Jurkat, Clone E6-1 (cell line): ENCODE data around the gene CDH4.

Experiments used
- DNase-seq: peaks from one replicate; pipeline ENCODE4 v3.0.0-alpha.2; 2011; ENCODE audit warnings: low read depth, low spot score
- H3K4me3 ChIP-seq: 2 replicates; pipeline ENCODE4 v1.5.1; 2011; ENCODE audit warnings: mild to moderate bottlenecking, low read length, control low read depth, moderate library complexity

CDH4 gene

DNA sequence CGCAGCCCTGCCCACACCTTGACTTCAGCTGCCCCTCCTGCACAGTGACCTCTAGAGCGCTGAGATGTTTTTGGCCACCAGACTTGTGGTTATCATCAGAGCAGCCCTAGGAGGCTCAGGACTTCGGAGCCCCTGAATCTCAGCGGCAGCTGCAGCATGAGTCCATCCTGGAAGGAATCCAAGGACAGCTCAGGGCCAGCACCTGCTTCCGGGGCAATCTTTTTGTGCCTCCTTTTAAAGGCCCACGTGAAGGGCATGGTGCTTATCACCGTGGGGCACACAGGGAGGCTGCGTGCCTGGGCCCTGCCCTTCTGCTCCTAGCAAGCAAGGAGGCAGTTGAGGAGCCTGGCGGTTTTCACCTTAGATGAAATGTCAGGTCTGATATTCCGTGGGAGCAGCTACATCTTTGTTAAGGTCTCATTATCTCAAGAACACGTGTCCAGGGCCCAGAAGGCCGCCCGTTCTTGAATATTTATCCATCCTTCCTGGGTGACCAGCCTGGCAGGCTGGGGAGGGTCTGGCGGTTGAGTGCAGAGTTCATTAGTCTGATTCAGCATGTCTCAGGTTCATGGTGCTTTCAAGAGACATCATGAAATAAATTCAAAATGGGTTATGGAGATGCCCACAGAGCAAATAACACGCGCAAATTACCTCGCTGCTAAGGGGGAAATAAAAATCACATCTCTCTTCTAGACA, 421.2 kb downstream of the CDH4 start:
- DNase-seq = no peak
- H3K4me3 ChIP-seq = no peak overlapping the region

DNA sequence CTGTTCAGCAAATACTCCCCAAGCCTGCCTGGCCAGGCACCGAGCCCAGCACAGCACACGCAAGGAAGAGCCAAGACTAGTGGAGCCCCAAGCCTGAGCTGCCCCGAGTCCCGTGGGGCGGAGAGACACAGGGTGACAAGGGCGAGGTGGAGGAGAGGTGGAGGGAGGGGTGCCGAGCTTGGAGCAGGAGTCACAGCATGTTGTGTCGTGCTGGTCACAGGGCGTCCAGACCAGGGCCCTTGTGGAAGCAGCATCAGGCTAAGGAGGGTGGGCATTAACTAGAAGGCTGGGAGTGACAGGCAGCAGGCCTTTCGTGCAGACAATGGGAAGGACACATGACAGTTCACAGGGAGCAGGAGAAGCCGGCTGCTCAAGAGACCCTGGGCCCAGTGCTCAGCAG, 422.1 kb downstream of the CDH4 start:
- no peak for DNase-seq
- no peak overlapping the region for H3K4me3 ChIP-seq

DNA sequence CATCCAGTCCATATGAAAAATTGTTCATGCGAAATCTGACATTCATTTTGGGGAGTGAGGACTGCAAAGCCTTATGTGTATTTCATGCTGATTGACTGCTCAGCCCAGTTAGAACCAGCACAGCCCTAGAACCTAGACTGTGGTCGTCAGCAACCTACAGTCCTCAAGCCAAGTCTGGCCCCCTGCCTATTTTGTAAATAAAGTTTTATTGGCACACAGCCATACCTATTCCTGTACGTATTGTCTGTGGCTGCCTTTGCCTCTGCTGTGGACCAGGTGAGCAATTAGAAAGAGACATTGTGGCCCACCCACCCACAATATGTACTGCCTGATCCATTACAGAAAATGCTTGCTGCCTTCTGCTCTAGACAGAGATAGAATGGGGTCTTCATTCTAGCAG, 422.6 kb downstream of the CDH4 start:
- no peak overlapping the region for H3K4me3 ChIP-seq
- DNase-seq = no peak

DNA sequence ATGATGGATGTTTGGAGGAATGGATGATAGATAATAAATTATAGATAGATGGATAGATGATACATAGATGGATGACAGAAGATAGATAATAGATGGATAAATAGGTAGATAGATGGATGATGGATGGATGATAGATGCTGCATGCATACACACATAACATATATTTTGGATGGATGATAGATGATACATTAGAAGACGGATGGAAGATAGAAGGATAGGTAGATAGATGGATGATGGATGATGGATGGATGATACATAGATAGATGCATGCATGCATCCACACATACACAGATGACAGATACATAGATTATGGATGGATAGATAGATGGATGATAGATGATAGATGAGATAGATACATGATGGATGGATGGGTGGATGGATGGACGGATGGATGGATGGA, 425.9 kb downstream of the CDH4 start:
- no peak overlapping the region for H3K4me3 ChIP-seq
- no peak for DNase-seq

GRCh38 chr20:61678437-61678836, 426.4 kb downstream of the CDH4 start:
- no peak for DNase-seq
- no peak overlapping the region for H3K4me3 ChIP-seq

DNA sequence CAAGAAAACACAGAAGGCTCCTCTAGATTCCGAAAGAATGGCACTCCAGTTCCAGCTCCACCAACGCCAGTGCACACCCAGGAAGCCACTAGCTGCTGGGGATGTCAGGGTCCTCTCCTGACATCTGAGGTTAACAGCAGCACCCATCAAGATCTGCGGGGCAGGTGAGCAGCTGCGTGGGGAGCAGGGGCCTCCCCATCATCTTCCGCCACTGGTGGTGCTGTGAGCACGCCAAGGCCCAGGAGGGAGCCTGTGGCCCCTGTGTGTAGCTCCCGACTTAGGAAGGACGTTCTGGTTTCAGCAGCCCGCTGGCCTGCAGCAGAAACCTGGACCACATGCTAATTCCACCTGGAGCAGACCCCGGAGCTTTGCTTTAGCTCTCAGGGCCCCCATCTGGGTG, 427.4 kb downstream of the CDH4 start:
- no peak for DNase-seq
- no peak overlapping the region for H3K4me3 ChIP-seq

- H3K4me3 ChIP-seq = no peak overlapping the region
- no peak for DNase-seq
Observed at GRCh38 chr20:61680096-61680495, 428.0 kb downstream of the CDH4 start.

DNA sequence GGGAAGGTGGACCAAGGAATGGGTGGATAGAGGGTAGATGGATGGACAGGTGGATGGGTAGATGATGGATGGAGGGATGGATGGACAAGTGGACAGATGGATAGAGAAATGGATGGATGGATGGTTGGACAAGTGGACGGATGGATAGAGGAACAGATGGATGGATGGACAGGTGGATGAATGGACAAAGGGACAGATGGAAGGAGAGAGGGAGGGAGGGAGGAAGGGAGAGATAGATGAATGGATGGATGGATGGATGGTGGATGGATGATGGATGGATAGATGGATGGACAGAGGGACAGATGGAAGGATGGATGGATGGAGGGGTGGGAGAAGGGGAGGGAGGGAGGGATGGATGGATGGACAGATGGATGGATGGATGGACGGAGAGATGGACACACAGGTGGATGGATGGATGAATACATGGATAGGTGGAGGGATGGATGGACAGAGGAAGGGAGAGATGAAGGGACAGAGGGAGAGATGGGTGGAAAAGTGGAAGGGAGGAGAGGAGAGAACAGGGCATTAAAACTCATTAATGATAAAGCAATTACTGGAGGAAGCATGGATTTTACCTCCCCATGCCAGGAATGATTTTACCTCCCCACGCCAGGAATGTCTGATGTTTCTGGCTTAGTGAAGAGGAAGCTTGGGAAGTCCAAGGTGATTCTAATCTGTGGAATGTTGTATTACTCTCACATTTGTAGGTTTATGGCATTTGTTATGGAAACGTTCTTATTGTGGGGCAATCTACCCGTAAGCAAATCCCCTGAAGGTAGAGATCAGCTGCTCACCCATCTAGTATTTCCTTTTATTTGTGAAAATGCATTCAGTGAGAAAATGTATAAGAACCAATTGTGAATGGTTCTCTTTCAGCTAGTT, 430.3 kb downstream of the CDH4 start:
- no peak overlapping the region for H3K4me3 ChIP-seq
- no peak for DNase-seq

- H3K4me3 ChIP-seq = no peak overlapping the region
- no peak for DNase-seq
Observed at GRCh38 chr20:61682996-61683681, 431.1 kb downstream of the CDH4 start.

DNA sequence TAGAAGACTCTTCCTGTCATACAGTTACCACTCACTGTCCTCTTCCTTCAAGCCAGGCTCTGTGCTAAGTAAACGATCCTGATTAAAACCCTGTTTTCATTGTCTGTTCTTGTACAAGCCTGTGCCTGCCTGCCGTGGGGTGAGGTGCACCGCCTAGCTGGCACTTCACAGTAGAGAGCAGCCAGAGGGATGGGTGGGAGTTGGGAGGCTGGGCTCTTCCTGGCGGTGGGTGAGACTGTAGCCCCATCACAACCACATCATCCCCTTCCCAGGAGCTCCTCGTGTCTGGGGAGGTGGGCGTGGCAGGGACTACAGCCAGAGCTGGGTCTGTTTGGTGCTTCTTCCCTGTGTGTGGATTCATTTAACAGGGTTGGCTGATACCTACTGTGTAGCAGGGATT, 431.7 kb downstream of the CDH4 start:
- no peak for DNase-seq
- H3K4me3 ChIP-seq = no peak overlapping the region

DNA sequence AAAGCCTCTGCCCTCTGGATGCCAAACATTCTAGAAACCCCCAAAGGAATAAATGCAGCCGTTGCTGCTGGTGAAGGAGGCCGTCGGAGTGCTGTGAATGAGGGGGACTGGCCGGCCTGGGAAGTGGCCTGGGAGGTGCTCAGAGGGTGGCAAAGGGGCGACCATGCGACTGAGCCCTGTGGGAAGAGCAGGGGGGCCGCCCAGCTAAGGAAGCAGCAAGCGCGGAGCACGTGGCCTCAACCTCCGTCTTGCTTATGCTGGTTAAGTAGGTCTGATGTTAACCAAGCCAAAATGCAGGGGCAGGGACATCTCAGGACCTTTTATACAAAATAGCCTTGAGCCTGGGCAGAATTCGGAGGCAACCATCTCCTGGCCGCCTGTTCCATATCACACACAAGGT, 432.1 kb downstream of the CDH4 start:
- H3K4me3 ChIP-seq = no peak overlapping the region
- DNase-seq = no peak

- DNase-seq = peak; percentile 5
Observed at GRCh38 chr20:61684583-61685235, 432.6 kb downstream of the CDH4 start.

DNA sequence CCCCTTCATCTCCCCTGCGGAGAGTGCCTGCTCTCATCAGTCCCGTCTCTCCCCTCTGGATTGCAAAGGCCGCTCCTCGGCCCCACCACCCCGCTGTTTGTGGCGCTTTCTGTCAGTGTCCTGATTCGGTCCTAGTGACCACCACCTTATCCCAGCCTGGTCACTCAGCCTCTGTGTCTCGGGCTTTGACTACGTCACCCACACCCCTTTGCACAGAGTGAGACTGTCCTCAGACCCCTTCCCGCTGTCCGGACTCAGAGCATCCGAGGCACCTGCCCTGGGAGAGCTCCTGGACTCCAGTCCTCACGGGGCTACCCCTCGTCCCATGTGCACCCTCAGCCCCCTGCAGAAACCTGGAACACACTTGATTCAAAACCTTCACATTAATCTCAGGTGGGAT, 433.4 kb downstream of the CDH4 start:
- no peak overlapping the region for H3K4me3 ChIP-seq

More at GRCh38 chr20:61684583-61685235, 432.6 kb downstream of the CDH4 start:
- no peak overlapping the region for H3K4me3 ChIP-seq

DNA sequence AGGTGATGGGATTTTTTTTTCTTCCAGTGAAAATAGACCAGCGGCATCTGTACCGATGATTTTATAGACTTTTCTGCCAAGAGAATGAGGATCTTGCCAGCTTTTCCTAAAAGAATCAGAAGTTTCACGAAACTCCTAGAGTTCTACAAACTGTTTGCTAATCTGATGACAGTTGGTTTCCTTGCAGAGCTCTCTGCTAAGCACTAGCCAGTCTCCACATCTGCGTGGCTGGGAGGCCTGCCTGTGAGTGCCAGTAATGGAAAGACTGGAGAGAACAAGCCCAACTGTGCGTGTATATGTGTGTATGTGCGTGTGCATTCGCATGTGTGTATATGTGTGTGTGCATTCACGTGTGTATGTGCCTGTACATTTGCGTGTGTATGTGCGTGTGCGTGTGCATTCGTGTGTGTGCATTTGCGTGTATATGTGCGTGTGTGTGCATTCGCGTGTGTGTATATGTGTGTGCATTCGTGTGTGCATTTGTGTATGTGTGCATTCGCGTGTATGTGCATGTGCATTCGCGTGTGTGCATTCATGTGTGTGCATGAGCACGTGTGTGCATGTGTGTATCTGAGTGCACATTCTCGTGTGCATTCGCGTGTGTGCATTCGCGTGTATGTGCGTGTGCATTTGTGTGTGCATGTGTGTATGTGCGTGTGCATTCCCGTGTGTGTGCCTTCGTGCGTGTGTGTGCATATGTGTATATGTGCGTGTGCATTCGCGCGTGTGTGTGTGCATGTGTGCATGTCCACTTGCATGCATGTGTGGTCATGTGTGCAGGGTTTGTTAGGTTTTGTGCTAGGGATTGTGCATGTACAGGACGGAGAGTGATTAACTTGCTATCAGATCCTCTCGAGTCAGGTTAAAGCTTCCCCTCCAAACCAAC, 434.2 kb downstream of the CDH4 start:
- no peak for DNase-seq
- no peak overlapping the region for H3K4me3 ChIP-seq

More for the DNA sequence above, 433.4 kb downstream of the CDH4 start:
- no peak for DNase-seq

DNA sequence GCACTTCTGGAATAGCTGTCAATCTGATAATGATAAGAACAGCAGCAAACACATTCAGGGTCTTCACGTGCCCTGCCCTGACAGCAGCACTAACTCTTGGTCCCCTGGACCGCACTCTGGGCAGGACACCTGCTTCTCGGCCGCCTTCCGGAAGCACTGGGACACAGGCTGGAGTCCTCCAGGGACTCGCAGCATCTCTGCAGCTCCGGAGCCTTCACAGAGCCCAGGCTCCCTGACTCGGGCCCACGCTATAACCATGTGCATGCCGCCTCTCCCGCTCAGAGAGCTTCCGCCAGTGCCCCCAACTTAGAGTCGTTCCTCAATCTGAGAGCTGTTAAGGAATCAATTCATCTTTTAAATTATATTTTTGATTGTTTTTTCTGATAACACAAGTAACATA, 436.4 kb downstream of the CDH4 start:
- H3K4me3 ChIP-seq = no peak overlapping the region
- DNase-seq = no peak

DNA sequence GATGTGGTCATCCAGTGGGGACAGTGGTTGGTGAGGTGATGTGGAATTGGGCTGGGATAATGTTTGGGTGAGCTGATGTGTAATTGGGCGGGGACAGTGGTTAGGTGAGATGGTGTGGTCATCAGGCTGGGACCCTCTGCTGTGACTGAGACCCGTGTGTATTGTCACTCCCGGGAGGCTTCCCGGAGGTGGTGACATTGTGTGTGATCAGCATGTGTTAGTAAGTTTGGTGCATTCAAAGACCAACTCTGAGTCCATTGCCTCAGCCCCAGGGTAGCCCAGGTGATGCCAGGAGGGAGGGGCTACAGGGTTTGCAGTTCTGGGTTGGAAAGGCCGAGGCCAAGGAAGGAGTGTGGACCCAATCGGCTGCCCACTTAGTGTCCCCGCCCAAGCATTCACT, 438.1 kb downstream of the CDH4 start:
- DNase-seq = no peak
- no peak overlapping the region for H3K4me3 ChIP-seq

DNA sequence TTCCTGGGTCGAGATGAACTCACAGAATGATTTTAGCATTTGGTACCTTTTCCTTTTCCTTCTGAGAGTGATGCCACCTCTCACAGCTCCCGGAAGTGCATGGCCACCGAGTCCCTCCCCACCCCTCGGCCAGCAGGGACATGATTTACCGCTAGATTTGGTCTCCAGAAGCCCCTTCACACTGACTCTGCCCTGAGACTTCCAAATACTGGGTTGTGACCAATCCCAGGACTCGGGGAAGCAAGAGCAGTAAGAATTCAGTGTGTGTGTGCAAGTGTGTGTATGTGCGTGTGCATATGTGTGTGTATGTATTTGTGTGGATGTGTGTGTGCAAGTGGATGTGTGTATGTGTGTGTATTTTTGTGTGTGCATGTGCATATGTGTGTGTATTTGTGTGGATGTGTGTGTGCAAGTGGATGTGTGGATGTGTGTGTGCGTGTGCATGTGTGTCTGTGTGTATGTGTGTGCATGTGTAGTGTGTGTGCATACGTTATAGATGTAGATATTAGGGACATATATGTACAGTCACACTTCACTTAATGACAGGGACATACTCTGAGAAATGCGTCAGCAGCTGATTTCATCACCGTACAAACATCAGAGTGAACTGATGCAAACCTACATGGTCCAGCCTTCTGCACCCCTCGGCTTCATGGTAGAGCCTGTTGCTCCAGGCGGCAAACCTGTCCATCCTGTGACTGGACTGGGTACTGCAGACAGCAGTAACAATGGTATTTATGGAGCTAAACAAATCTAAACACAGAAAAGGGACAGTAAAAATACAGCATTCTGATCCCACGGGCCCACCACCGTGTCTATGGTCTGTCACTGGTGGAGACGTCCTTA, 439.2 kb downstream of the CDH4 start:
- DNase-seq = no peak

GRCh38 chr20:61691978-61692377, 439.9 kb downstream of the CDH4 start:
- no peak for DNase-seq
- H3K4me3 ChIP-seq = no peak overlapping the region

More for the DNA sequence above, 439.2 kb downstream of the CDH4 start:
- H3K4me3 ChIP-seq = no peak overlapping the region
